ENCODE results near the gene CERK.

Gene CERK

DNA sequence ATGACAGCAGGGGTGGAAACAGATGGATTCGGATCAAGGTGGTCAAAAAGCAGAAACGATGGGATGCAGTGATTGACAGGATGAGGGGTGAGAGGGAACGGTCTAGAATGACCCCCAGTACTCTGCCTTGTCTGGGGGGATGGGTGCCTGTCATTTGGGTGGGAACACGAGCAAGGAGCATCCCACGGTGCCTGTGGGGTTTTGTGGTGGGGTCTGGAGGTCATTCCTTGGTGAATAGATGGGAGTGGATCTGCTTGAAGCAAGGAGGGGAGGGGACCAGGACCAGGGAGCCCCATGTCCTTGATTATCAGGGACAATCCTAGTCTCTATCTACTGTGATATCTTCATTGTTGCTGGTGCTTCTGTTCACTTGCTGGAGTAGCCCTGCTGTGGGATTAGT, 8.1 kb upstream of the CERK start:
- no peak for DNase-seq (ENCODE audit: low read depth)
- TF ChIP-seq POLR2A (IDR thresholded peaks at IDR 0.05; ENCODE audit: extremely low read depth, insufficient read length) (no peak), MYC (IDR thresholded peaks at IDR 0.05; ENCODE audit: low read depth, low read length) (no peak)
- TF ChIP-seq, protein P1, sequence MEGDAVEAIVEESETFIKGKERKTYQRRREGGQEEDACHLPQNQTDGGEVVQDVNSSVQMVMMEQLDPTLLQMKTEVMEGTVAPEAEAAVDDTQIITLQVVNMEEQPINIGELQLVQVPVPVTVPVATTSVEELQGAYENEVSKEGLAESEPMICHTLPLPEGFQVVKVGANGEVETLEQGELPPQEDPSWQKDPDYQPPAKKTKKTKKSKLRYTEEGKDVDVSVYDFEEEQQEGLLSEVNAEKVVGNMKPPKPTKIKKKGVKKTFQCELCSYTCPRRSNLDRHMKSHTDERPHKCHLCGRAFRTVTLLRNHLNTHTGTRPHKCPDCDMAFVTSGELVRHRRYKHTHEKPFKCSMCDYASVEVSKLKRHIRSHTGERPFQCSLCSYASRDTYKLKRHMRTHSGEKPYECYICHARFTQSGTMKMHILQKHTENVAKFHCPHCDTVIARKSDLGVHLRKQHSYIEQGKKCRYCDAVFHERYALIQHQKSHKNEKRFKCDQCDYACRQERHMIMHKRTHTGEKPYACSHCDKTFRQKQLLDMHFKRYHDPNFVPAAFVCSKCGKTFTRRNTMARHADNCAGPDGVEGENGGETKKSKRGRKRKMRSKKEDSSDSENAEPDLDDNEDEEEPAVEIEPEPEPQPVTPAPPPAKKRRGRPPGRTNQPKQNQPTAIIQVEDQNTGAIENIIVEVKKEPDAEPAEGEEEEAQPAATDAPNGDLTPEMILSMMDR (IDR thresholded peaks at IDR 0.05; ENCODE audit: low read depth, low read length) = no peak
- TF ChIP-seq, protein P2, sequence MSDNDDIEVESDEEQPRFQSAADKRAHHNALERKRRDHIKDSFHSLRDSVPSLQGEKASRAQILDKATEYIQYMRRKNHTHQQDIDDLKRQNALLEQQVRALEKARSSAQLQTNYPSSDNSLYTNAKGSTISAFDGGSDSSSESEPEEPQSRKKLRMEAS (IDR thresholded peaks at IDR 0.05; ENCODE audit: low read depth, low read length) = no peak
- H3K4me3 ChIP-seq (ENCODE audit: low read depth, low read length) = no peak overlapping the region

DNA sequence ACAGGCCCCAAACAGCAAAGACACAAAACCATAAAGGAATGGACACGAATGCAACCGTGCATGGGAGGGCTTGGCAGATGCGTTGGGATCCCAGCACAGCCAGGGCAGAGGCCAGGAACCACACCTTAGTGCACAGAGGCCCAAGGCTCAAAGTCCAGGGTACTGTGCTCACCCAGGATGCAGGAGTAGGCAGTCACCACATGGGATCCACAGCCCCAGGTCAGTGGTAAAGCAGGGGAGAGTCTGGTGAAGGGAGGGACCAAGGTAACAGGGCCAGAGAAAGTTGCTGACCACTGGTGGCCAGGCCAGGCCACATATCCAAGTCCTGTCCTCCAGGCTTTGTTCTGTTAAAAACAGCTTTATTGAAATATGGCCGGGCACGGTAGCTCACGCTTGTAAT, 6.5 kb upstream of the CERK start:
- no peak overlapping the region for H3K4me3 ChIP-seq (ENCODE audit: low read depth, low read length)
- TF ChIP-seq, protein P1 (IDR thresholded peaks at IDR 0.05; ENCODE audit: low read depth, low read length) = no peak
- TF ChIP-seq POLR2A (IDR thresholded peaks at IDR 0.05; ENCODE audit: extremely low read depth, insufficient read length) (no peak), MYC (IDR thresholded peaks at IDR 0.05; ENCODE audit: low read depth, low read length) (no peak)
- TF ChIP-seq, protein P2 (IDR thresholded peaks at IDR 0.05; ENCODE audit: low read depth, low read length) = no peak
- no peak for DNase-seq (ENCODE audit: low read depth)

- no peak overlapping the region for H3K4me3 ChIP-seq (ENCODE audit: low read depth, low read length)
- DNase-seq (ENCODE audit: low read depth) = no peak
- TF ChIP-seq MYC (IDR thresholded peaks at IDR 0.05; ENCODE audit: low read depth, low read length) (no peak), POLR2A (IDR thresholded peaks at IDR 0.05; ENCODE audit: extremely low read depth, insufficient read length) (no peak)
- TF ChIP-seq, protein P2 (IDR thresholded peaks at IDR 0.05; ENCODE audit: low read depth, low read length) = no peak
- TF ChIP-seq, protein P1 (IDR thresholded peaks at IDR 0.05; ENCODE audit: low read depth, low read length) = no peak
These were observed 4.6 kb upstream of the CERK start for GRCh38 chr22:46742576-46743221.

DNA sequence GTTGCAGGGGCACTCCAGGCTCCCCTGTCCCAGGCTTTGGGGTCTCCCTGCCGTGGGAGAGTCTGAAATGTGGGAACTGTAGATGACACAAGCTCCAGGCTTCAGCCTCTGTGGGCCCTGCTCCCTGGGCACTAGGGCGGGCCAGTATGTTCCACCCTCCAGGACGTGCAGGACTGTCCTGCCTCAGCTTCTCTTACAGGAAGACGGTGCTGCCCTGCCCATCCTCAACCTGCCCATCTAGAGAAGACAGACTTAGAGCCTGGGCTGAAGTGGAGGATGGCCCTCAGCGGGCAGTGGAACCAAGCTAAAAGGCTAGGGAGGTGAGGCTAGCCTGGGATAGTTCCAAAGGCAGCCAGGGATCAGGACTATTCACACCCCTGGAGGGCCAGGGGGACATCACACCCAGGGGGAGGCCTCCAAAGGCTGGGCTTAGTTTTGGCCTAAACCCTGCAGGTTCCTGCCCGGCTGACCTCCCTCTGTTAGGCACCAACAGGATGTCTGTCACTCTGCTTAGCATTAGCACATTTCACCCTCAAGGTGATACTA, 4.0 kb upstream of the CERK start:
- no peak for DNase-seq (ENCODE audit: low read depth)
- TF ChIP-seq, protein P2 (IDR thresholded peaks at IDR 0.05; ENCODE audit: low read depth, low read length) = no peak
- no peak for TF ChIP-seq POLR2A (IDR thresholded peaks at IDR 0.05; ENCODE audit: extremely low read depth, insufficient read length)
- TF ChIP-seq MYC (IDR thresholded peaks at IDR 0.05; ENCODE audit: low read depth, low read length) = no peak
- TF ChIP-seq, protein P1 (IDR thresholded peaks at IDR 0.05; ENCODE audit: low read depth, low read length) = no peak
- H3K4me3 ChIP-seq (ENCODE audit: low read depth, low read length) = no peak overlapping the region

- TF ChIP-seq POLR2A (IDR thresholded peaks at IDR 0.05; ENCODE audit: extremely low read depth, insufficient read length) (no peak), MYC (IDR thresholded peaks at IDR 0.05; ENCODE audit: low read depth, low read length) (no peak)
- TF ChIP-seq, protein P1 (IDR thresholded peaks at IDR 0.05; ENCODE audit: low read depth, low read length) = no peak
- TF ChIP-seq, protein P2 (IDR thresholded peaks at IDR 0.05; ENCODE audit: low read depth, low read length) = no peak
- H3K4me3 ChIP-seq (ENCODE audit: low read depth, low read length) = no peak overlapping the region
These were observed 3.1 kb upstream of the CERK start for GRCh38 chr22:46740910-46741780.

More at GRCh38 chr22:46740910-46741780, 3.1 kb upstream of the CERK start:
- no peak for DNase-seq (ENCODE audit: low read depth)

Data from NB4 (cell line).